ENCODE data around the gene METTL25.

DNA sequence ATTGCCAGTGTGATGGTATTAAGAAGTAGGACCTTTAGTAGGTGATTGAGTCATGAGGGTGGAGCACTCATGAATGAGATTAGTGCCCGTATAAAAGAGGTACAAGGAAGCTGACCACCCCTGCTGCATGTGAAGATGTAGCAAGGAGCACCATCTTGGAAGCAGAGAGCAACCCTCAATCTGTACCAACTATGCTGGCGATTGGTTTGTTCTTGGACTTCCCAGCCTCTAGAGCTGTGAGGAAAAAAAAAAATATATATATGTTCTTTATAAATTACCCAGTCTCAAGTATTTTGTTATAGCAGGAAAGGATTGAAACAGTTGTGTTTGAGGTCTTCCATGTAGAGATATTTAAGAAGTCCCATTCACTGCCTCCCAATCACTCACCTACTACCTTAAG, 16.9 kb downstream of the METTL25 start:
- TF ChIP-seq, protein P1, sequence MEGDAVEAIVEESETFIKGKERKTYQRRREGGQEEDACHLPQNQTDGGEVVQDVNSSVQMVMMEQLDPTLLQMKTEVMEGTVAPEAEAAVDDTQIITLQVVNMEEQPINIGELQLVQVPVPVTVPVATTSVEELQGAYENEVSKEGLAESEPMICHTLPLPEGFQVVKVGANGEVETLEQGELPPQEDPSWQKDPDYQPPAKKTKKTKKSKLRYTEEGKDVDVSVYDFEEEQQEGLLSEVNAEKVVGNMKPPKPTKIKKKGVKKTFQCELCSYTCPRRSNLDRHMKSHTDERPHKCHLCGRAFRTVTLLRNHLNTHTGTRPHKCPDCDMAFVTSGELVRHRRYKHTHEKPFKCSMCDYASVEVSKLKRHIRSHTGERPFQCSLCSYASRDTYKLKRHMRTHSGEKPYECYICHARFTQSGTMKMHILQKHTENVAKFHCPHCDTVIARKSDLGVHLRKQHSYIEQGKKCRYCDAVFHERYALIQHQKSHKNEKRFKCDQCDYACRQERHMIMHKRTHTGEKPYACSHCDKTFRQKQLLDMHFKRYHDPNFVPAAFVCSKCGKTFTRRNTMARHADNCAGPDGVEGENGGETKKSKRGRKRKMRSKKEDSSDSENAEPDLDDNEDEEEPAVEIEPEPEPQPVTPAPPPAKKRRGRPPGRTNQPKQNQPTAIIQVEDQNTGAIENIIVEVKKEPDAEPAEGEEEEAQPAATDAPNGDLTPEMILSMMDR (IDR thresholded peaks at IDR 0.05), result no peak
- TF ChIP-seq POLR2AphosphoS5 (IDR thresholded peaks at IDR 0.05; ENCODE audit: low read depth, low read length), result no peak
- TF ChIP-seq SIN3A (IDR thresholded peaks at IDR 0.05; ENCODE audit: borderline replicate concordance, insufficient read depth, low read depth, low read length), result no peak
- TF ChIP-seq, protein P2, sequence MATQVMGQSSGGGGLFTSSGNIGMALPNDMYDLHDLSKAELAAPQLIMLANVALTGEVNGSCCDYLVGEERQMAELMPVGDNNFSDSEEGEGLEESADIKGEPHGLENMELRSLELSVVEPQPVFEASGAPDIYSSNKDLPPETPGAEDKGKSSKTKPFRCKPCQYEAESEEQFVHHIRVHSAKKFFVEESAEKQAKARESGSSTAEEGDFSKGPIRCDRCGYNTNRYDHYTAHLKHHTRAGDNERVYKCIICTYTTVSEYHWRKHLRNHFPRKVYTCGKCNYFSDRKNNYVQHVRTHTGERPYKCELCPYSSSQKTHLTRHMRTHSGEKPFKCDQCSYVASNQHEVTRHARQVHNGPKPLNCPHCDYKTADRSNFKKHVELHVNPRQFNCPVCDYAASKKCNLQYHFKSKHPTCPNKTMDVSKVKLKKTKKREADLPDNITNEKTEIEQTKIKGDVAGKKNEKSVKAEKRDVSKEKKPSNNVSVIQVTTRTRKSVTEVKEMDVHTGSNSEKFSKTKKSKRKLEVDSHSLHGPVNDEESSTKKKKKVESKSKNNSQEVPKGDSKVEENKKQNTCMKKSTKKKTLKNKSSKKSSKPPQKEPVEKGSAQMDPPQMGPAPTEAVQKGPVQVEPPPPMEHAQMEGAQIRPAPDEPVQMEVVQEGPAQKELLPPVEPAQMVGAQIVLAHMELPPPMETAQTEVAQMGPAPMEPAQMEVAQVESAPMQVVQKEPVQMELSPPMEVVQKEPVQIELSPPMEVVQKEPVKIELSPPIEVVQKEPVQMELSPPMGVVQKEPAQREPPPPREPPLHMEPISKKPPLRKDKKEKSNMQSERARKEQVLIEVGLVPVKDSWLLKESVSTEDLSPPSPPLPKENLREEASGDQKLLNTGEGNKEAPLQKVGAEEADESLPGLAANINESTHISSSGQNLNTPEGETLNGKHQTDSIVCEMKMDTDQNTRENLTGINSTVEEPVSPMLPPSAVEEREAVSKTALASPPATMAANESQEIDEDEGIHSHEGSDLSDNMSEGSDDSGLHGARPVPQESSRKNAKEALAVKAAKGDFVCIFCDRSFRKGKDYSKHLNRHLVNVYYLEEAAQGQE (IDR thresholded peaks at IDR 0.05; ENCODE audit: insufficient read depth in 1 of 2, low read depth in 2 of 2, low read length in 1 of 2), result no peak
